Progenitor cell of endocrine pancreas (in vitro differentiated cells): Measurements from ENCODE around the gene PTPN4. TPM values are rescaled to one million over a fixed set of nuclear protein-coding genes. Genes with fewer than 3 reads are reported as not detected.
"Not testable (repeated sequence)": the region's sequence is repeated elsewhere in the genome, so short reads cannot be mapped to it uniquely, and the experiment has no call there.

Experiments
- DNase-seq: peaks from one replicate; pipeline ENCODE4 v3.0.0; 2021; ENCODE audit warnings: low spot score; ENCODE audit not compliant: unreplicated experiment
- H3K27ac Mint-ChIP-seq: 2 replicates; pipeline ENCODE4 v1.8.0; 2021; ENCODE audit warnings: mild to moderate bottlenecking, moderate library complexity, mixed read lengths
- H3K27me3 Mint-ChIP-seq: 2 replicates; pipeline ENCODE4 v1.8.0; 2021; ENCODE audit warnings: mixed read lengths
- H3K36me3 Mint-ChIP-seq: 2 replicates; pipeline ENCODE4 v1.8.0; 2022; ENCODE audit warnings: mixed read lengths; ENCODE audit not compliant: insufficient read depth
- H3K4me1 Mint-ChIP-seq: 2 replicates; pipeline ENCODE4 v1.8.0; 2021; ENCODE audit warnings: low read depth, mixed read lengths
- H3K4me3 Mint-ChIP-seq: 2 replicates; pipeline ENCODE4 v1.8.0; 2021; ENCODE audit warnings: low read depth, mild to moderate bottlenecking, moderate library complexity, mixed read lengths
- H3K9me3 Mint-ChIP-seq: 2 replicates; pipeline ENCODE4 v1.8.0; 2021; ENCODE audit warnings: low read depth, mixed read lengths
- CTCF ChIP-seq: fragments of 200-600 bp; sonication (generic); IDR thresholded peaks from one replicate; pipeline ENCODE4 v1.5.0; 2021; ENCODE audit warnings: antibody characterized with exemption, mild to moderate bottlenecking; ENCODE audit not compliant: unreplicated experiment
- total RNA-seq: library from RNA; stranded (reverse); gene quantifications from 2 replicates; pipeline ENCODE4 v1.2.1, GENCODE V29; 2021

The PTPN4 gene
- total RNA-seq, 1 donor from 2014 or later, result 59.1 TPM

- Mint-ChIP-seq H3K36me3 (peaks cover 44% of the 10 kb centered on the region), H3K27ac (no peak overlapping the region), H3K4me1 (peaks cover 6% of the 10 kb centered on the region), H3K4me3 (no peak overlapping the region), H3K27me3 (no peaks in the 10 kb centered on the region), H3K9me3 (peaks cover 2% of the 10 kb centered on the region)
- DNase-seq, result no peak
- no peak for TF ChIP-seq CTCF
Measured at GRCh38 chr2:119960821-119961220, 201.1 kb downstream of the PTPN4 start.

- no peak for TF ChIP-seq CTCF
- H3K4me3 Mint-ChIP-seq, result no peak overlapping the region
Measured at GRCh38 chr2:119981896-119982295, 222.2 kb downstream of the PTPN4 start.

DNA sequence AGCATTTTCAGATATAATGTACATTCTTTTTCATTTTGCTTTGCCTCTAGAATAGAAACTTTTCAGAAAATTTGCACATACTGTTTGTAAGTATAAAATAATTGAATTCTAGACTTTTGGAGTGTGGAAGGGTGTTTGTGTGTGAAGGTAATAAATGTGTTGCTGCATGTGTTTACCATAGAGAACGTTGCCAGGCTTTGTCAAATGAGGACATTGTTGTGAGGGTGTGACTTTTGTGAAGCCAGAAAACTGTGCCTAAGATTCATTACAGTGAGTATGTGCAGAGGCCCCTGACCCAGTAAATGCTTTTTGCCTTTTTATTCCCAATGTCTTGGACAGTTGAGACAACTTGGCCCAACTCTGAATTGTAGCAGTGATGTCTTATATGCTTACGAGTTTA, 222.8 kb downstream of the PTPN4 start:
- Mint-ChIP-seq H3K27me3 (no peaks in the 10 kb centered on the region), H3K4me1 (peaks cover 32% of the 10 kb centered on the region), H3K36me3 (peaks cover 2% of the 10 kb centered on the region), H3K4me3 (no peak overlapping the region), H3K9me3 (peaks cover 10% of the 10 kb centered on the region), H3K27ac (peak overlapping the region; percentile 50)
- no peak for TF ChIP-seq CTCF
- DNase-seq, result no peak

More at GRCh38 chr2:119981896-119982295, 222.2 kb downstream of the PTPN4 start:
- DNase-seq, result no peak
- Mint-ChIP-seq H3K36me3 (peaks cover 2% of the 10 kb centered on the region), H3K27me3 (no peaks in the 10 kb centered on the region), H3K27ac (no peak overlapping the region), H3K4me1 (peaks cover 32% of the 10 kb centered on the region), H3K9me3 (peaks cover 10% of the 10 kb centered on the region)

DNA sequence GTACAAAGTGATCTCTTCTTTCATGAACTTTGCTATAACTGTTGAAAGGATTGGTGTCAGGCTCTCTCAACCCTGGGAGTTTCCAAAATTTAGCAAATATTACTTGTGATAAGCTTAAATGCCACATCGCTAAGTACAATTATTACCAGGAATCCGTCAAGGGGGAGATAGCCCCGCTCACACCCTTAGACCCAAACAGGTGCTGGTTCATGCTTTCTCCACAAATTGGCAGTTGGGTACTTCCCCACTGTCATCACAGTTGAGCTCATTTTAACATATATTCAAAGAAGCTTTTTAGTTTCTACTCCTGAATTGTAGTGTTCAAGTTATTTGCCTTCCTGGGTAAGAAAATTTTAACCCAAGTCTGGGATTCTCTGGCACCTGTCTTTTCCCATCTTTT, 223.4 kb downstream of the PTPN4 start:
- Mint-ChIP-seq H3K9me3 (peaks cover 10% of the 10 kb centered on the region), H3K27ac (no peak overlapping the region), H3K36me3 (peaks cover 2% of the 10 kb centered on the region), H3K27me3 (no peaks in the 10 kb centered on the region), H3K4me3 (no peak overlapping the region), H3K4me1 (peaks cover 32% of the 10 kb centered on the region)
- no peak for TF ChIP-seq CTCF
- DNase-seq, result no peak

- no peak for TF ChIP-seq CTCF
- Mint-ChIP-seq H3K9me3 (peaks cover 3% of the 10 kb centered on the region), H3K27ac (no peak overlapping the region), H3K4me3 (no peak overlapping the region), H3K4me1 (no peaks in the 10 kb centered on the region), H3K36me3 (no peaks in the 10 kb centered on the region), H3K27me3 (no peaks in the 10 kb centered on the region)
- DNase-seq, result no peak
Measured at GRCh38 chr2:119996148-119996547, 236.4 kb downstream of the PTPN4 start.

GRCh38 chr2:119996896-119997891, 237.5 kb downstream of the PTPN4 start:
- not testable (repeated sequence) for H3K9me3 Mint-ChIP-seq, H3K27ac Mint-ChIP-seq, H3K4me1 Mint-ChIP-seq, H3K36me3 Mint-ChIP-seq, H3K4me3 Mint-ChIP-seq, H3K27me3 Mint-ChIP-seq, DNase-seq
